HepG2 (cell line): ENCODE measurements around the gene CAMK2D. TPM values are rescaled to one million over a fixed set of nuclear protein-coding genes. Genes with fewer than 3 reads are reported as not detected.

Experiments used
- ATAC-seq: fragments of 200-7000 bp; cut with Tn5 transposase; 3 replicates; pipeline ENCODE4 v1.9.1; 2020; ENCODE audit warnings: mild to moderate bottlenecking, moderate library complexity
- BruUV-seq: library from RNA; stranded (reverse); fragments of 400-500 nt; replicated peaks from 2 replicates; lab custom pipeline; 2021; lab: Mats Ljungman, UMichigan
- CTCF ChIA-PET: fragments of 300-600 bp; formaldehyde crosslinking; extraction: SDS; loops from one replicate; lab custom pipeline; 2021; ENCODE audit warnings: low total read pairs, inconsistent platforms, low intra/inter-chr PET ratio; lab: Yijun Ruan, JAX
- POLR2A ChIA-PET: fragments of 350-600 bp; sonication (Branson Sonifier 250); formaldehyde crosslinking; loops from one replicate; lab custom pipeline; 2020; ENCODE audit warnings: antibody characterized with exemption, inconsistent platforms; lab: Yijun Ruan, JAX
- DNase-seq: peaks from one replicate; pipeline ENCODE4 v3.0.0-alpha.2; 2015; ENCODE audit warnings: low spot score
- FAIRE-seq: peaks from 3 replicates; lab custom pipeline; 2011; peaks lifted over from hg19 to GRCh38; lab: Jason Lieb, UNC
- H2AFZ ChIP-seq: one replicate; pipeline ENCODE4 v1.6.1; 2011; ENCODE audit warnings: low read length, inconsistent platforms
- H3K27ac ChIP-seq: fragments of 300-600 bp; 3 replicates; pipeline ENCODE4 v1.8.0; 2011; ENCODE audit warnings: mixed run types, mild to moderate bottlenecking, mixed read lengths, low read length, inconsistent platforms; ENCODE audit not compliant: insufficient read depth; ENCODE audit errors: extremely low read length
- H3K27me3 ChIP-seq, 2 experiments: fragments of 200-600 bp in 1 of 2; 2 replicates in 1 of 2; 3 replicates in 1 of 2; pipeline versions ENCODE4 v1.6.0 to v1.8.0; 2011; ENCODE audit warnings: low read length in 2 of 2, mild to moderate bottlenecking in 2 of 2, moderate library complexity in 2 of 2, inconsistent platforms in 1 of 2; ENCODE audit not compliant: insufficient read depth in 2 of 2, control insufficient read depth in 1 of 2
- H3K36me3 ChIP-seq, 2 experiments: fragments of 200-600 bp in 1 of 2; replicated peaks in 1 of 2; 2 replicates in 1 of 2; 3 replicates in 1 of 2; pipeline versions ENCODE4 v1.5.1 to v1.8.0; 2011; ENCODE audit warnings: low read length in 2 of 2, inconsistent platforms in 1 of 2; ENCODE audit not compliant: insufficient read depth in 2 of 2, control insufficient read depth in 1 of 2
- H3K4me1 ChIP-seq: 2 replicates; pipeline ENCODE4 v1.5.1; 2012; ENCODE audit warnings: low read length, inconsistent platforms; ENCODE audit not compliant: insufficient read depth
- H3K4me2 ChIP-seq: 2 replicates; pipeline ENCODE4 v1.6.0; 2011; ENCODE audit warnings: low read depth, low read length, inconsistent platforms
- H3K4me3 ChIP-seq, 3 experiments: fragments of 200-600 bp in 1 of 3; sonication (generic), shearing (Covaris generic) in 1 of 3; replicated peaks in 1 of 3; 2 replicates each; pipeline ENCODE4 v1.5.1; 2011 to 2016; ENCODE audit warnings: low read length in 3 of 3, inconsistent platforms in 2 of 3, low read depth in 2 of 3, mild to moderate bottlenecking in 2 of 3, control low read depth in 1 of 3, mixed read lengths in 1 of 3; ENCODE audit not compliant: insufficient read depth in 1 of 3
- H3K79me2 ChIP-seq: one replicate; pipeline ENCODE4 v1.6.1; 2011; ENCODE audit warnings: low read length, inconsistent platforms; ENCODE audit not compliant: insufficient read depth
- H3K9ac ChIP-seq: 2 replicates; pipeline ENCODE4 v1.6.0; 2011; ENCODE audit warnings: mild to moderate bottlenecking, low read depth, low read length, inconsistent platforms; ENCODE audit not compliant: insufficient read depth
- H3K9me3 ChIP-seq: 2 replicates; pipeline ENCODE4 v1.5.1; 2012; ENCODE audit warnings: mild to moderate bottlenecking, low read length
- H4K20me1 ChIP-seq: 2 replicates; pipeline ENCODE4 v1.6.0; 2011; ENCODE audit warnings: inconsistent platforms, mild to moderate bottlenecking, low read length, moderate library complexity; ENCODE audit not compliant: insufficient read depth
- AHR ChIP-seq: IDR thresholded peaks from 2 replicates; pipeline ENCODE4 v1.6.1; 2018; ENCODE audit warnings: missing genetic modification reagents, missing compliant biosample characterization
- ZBTB20 ChIP-seq: sonication (generic); formaldehyde crosslinking; IDR thresholded peaks from 2 replicates; pipeline ENCODE4 v1.8.1; 2023; ENCODE audit warnings: missing genetic modification reagents, low read depth, mild to moderate bottlenecking, borderline replicate concordance
- ZMYM4 ChIP-seq: sonication (generic); formaldehyde crosslinking; IDR thresholded peaks from 2 replicates; pipeline ENCODE4 v1.8.1; 2023; ENCODE audit warnings: mild to moderate bottlenecking, missing genetic modification reagents
- ZNF737 ChIP-seq: sonication (generic); formaldehyde crosslinking; IDR thresholded peaks from 2 replicates; pipeline ENCODE4 v1.5.0; 2020; ENCODE audit warnings: missing genetic modification reagents, mild to moderate bottlenecking, borderline replicate concordance
- ZSCAN20 ChIP-seq: sonication (generic); formaldehyde crosslinking; IDR thresholded peaks from 2 replicates; pipeline ENCODE4 v1.4.0; 2020; ENCODE audit warnings: missing genetic modification reagents, mild to moderate bottlenecking, borderline replicate concordance
- in situ Hi-C: cut with HindIII; loops from 2 replicates; pipeline ENCODE4 v1.10.0; 2017; ENCODE audit warnings: low pct_unique_long_range_greater_than_20kb; ENCODE audit not compliant: extremely low pct_ligation_motif_present
- intact Hi-C: fragments of 100-400 bp; cut with micrococcal nuclease; formaldehyde crosslinking; loops from one replicate; pipeline ENCODE4 v1.10.0; 2022; ENCODE audit not compliant: unreplicated experiment
- polyA plus RNA-seq, 8 experiments: library from polyadenylated mRNA; depleted of rRNA in 3 of 8; stranded (reverse) in 7 of 8; unstranded in 1 of 8; fragments of >200 nt; fragmentation: Illumina TruSeq in 4 of 8; extraction: Trizol in 4 of 8; gene quantifications; 2 replicates each; pipeline versions ENCODE4 v1.2.1 to v1.2.3, GENCODE V29; 2011 to 2016; ENCODE audit warnings: low read depth in 4 of 8, missing spikeins in 1 of 8, mixed read lengths in 1 of 8; ENCODE audit not compliant: insufficient read depth in 1 of 8
- total RNA-seq, 5 experiments: library from RNA; depleted of rRNA; stranded (reverse); fragments of >200 nt; fragmentation: Illumina TruSeq; extraction: Trizol; gene quantifications; 2 replicates each; pipeline ENCODE4 v1.2.3, GENCODE V29; 2016; ENCODE audit warnings: low read depth in 1 of 5
- TF ChIP-seq, protein P1 (sequence below): sonication (generic); formaldehyde crosslinking; IDR thresholded peaks from 2 replicates; pipeline ENCODE4 v1.4.0; 2020; ENCODE audit warnings: mild to moderate bottlenecking, low read depth, missing genetic modification reagents
- TF ChIP-seq, protein P2 (sequence below): sonication (generic); formaldehyde crosslinking; IDR thresholded peaks from 2 replicates; pipeline ENCODE4 v1.4.0; 2020; ENCODE audit warnings: low read depth, missing genetic modification reagents

Gene CAMK2D
- total and polyA plus RNA-seq, 2 of the 13 experiments (the other 11 are each of a cell fraction or from before 2014, with no cell fraction given): 18.0 to 65.4 TPM

GRCh38 chr4:113503691-113504090, 257.8 kb downstream of the CAMK2D start:
- no peak for DNase-seq
- ChIA-PET POLR2A (no interaction called here), CTCF (no interaction called here)
- Histone ChIP-seq H3K4me3 (no peak overlapping the region), H3K36me3 (peaks cover 0 to 4% of the 10 kb centered on the region in 2 experiments; a peak in 4 of 5 replicates), H2AFZ (no peak overlapping the region), H3K9ac (no peak overlapping the region), H3K27me3 (no peaks in the 10 kb centered on the region), H3K79me2 (no peaks in the 10 kb centered on the region), H4K20me1 (no peaks in the 10 kb centered on the region), H3K4me1 (peaks cover 10% of the 10 kb centered on the region), H3K9me3 (no peaks in the 10 kb centered on the region), H3K27ac (no peak overlapping the region), H3K4me2 (no peak overlapping the region)
- ATAC-seq: no peak
- BruUV-seq: no TSS peak
- intact Hi-C loops (no loop called here), in situ Hi-C loops (no loop called here)
- no peak for FAIRE-seq
- TF ChIP-seq ZMYM4 (CRISPR knock-in tag): no peak
- no peak for TF ChIP-seq AHR (CRISPR knock-in tag)
- TF ChIP-seq, protein P1, sequence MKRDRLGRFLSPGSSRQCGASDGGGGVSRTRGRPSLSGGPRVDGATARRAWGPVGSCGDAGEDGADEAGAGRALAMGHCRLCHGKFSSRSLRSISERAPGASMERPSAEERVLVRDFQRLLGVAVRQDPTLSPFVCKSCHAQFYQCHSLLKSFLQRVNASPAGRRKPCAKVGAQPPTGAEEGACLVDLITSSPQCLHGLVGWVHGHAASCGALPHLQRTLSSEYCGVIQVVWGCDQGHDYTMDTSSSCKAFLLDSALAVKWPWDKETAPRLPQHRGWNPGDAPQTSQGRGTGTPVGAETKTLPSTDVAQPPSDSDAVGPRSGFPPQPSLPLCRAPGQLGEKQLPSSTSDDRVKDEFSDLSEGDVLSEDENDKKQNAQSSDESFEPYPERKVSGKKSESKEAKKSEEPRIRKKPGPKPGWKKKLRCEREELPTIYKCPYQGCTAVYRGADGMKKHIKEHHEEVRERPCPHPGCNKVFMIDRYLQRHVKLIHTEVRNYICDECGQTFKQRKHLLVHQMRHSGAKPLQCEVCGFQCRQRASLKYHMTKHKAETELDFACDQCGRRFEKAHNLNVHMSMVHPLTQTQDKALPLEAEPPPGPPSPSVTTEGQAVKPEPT (CRISPR knock-in tag): no peak
- TF ChIP-seq ZSCAN20: no peak
- TF ChIP-seq, protein P2, sequence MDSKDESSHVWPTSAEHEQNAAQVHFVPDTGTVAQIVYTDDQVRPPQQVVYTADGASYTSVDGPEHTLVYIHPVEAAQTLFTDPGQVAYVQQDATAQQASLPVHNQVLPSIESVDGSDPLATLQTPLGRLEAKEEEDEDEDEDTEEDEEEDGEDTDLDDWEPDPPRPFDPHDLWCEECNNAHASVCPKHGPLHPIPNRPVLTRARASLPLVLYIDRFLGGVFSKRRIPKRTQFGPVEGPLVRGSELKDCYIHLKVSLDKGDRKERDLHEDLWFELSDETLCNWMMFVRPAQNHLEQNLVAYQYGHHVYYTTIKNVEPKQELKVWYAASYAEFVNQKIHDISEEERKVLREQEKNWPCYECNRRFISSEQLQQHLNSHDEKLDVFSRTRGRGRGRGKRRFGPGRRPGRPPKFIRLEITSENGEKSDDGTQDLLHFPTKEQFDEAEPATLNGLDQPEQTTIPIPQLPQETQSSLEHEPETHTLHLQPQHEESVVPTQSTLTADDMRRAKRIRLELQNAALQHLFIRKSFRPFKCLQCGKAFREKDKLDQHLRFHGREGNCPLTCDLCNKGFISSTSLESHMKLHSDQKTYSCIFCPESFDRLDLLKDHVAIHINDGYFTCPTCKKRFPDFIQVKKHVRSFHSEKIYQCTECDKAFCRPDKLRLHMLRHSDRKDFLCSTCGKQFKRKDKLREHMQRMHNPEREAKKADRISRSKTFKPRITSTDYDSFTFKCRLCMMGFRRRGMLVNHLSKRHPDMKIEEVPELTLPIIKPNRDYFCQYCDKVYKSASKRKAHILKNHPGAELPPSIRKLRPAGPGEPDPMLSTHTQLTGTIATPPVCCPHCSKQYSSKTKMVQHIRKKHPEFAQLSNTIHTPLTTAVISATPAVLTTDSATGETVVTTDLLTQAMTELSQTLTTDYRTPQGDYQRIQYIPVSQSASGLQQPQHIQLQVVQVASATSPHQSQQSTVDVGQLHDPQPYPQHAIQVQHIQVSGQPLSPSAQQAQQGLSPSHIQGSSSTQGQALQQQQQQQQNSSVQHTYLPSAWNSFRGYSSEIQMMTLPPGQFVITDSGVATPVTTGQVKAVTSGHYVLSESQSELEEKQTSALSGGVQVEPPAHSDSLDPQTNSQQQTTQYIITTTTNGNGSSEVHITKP (CRISPR knock-in tag): no peak
- TF ChIP-seq ZNF737 (CRISPR knock-in tag): no peak
- TF ChIP-seq ZBTB20 (CRISPR knock-in tag): no peak
